GM20431 (cell line): ENCODE results near the gene WIPF1.

Experiments used
- in situ Hi-C: fragments of 300-500 bp; cut with MseI, MboI; formaldehyde crosslinking; loops from one replicate; pipeline ENCODE4 v1.15.0; 2020; ENCODE audit warnings: low sequenced_read_pairs; ENCODE audit not compliant: unreplicated experiment

The WIPF1 gene

DNA sequence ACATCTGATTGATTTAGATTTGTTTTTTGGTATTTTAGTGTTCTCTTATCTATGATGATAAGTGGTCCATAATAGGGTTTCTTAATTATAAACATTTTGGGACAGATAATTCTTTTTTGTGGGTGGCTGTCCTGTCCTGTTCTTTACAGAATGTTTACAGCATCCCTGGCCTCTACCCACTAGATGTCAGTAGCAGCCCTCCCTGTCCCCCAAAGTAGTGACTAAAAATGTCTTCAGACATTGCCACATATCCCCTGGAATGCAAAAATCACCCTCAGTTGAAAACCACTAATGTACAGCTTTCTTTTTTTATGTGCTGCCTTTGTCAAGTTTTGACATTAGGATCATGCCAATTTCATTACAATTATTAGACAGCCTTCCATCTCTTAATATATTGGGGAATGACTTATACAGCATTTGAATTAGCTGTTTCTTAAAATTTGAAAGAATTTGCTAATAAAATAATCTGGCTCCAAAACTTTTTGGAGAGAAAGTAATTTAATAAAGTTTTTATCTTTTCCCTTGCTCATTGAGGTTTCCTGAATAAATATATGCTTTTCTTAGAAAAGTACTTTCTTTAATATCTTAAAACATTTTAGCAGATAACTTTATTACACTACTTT lies 19.5 kb downstream of the WIPF1 start:
- in situ Hi-C loops: no loop called here

DNA sequence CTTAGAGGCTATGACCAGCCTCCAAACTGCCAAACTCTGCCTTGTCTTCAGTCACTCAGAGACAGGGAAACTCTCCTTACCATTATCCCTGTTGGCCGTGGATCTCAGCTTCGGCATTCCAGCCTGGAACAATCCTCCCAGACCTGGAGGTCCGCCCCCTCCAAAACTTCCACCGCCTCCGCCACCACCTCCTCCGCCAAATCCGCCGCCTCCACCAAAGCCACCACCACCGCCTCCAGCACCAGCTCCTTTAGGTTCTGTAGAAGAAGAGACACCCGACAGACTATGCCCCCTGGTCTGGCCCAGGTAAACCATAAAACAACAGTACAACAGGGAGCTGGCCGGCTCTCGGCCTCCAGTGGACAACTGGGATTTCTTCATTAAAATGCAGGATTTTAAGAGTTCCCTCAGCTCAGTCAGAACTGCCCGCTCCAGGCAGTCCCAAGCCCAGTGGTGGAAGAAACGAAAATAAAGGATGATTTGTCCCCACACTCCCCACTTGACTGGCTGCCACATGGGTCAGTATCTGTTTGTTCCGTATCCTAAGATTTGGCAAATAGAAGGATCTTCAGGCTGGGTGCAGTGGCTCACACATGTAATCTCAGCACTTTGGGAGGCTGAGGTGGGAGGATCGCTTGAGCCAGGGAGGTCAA lies 22.4 kb downstream of the WIPF1 start:
- in situ Hi-C loops: no loop called here

DNA sequence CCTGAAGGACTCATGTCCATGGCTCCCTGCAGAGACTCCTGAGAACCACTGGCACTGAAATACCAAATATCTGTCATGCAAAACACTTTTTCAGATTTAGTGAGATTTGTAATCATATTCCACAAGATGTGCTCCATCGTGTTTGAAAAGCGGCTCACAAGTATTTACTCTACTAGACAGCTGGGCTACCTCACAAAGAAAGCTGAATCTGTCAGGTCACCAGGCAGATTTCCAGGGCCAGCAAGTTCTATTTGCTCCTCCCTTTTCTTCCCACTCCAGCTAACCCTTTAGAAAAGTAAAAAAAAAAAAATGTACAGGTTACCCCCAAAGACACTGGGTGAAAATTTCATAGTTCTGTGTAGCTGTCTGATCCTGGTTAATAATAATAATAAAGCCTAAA lies 22.9 kb downstream of the WIPF1 start:
- in situ Hi-C loops: no loop called here

- in situ Hi-C loops: no loop called here
Measured at GRCh38 chr2:174573621-174574081, 24.0 kb downstream of the WIPF1 start.

- in situ Hi-C loops: no loop called here
Measured at GRCh38 chr2:174572556-174572955, 25.0 kb downstream of the WIPF1 start.

- in situ Hi-C loops: no loop called here
Measured at GRCh38 chr2:174571669-174572323, 25.8 kb downstream of the WIPF1 start.

DNA sequence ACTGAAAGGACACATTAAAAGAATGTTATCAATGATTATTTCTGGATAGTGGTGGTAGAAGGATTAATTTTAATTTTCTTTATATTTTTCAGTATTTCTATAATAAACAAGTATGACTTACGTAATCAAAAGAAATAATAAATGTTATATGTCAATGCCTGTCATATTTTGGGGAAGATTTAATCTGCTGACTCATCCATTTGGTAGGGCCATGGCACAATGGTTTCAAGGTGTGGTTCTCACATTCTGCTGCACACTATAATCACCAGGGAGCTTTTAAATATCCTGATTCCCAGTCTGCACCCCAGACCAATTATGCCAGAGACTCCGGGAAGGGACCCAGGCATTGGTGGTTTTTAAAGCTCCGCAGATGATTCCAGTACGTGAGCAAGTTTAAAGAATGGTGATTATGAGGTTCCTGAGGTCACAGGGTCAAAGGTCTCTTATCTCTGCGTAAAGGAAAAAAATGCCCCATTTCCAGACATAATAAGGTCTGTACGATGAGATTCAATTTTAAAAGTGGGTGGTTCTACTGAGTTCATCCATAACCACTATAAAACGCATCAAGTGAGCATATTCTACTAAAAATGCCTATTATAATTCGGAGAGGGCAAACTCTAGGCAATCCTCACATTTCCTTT lies 27.2 kb downstream of the WIPF1 start:
- in situ Hi-C loops: no loop called here

GRCh38 chr2:174569678-174570077 lies 27.9 kb downstream of the WIPF1 start:
- in situ Hi-C loops: no loop called here

DNA sequence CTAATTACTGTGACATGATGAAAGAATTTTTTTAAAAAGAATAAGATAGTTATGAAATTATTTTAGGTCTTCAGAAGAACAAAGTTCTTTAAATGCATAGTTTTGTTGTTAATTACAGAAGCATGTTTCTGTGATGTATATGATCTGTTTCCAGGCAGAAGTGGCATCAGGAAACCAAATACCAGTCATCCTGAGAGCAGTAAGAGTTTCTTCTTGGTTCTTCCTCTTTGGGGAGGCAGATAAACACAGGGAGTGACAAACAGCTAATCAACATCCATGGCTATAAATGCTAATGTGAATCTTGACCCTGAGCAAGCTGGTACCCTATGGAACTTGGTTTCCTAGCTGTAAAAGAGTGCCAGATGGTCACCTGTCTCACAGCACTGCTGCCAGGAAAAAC lies 29.2 kb downstream of the WIPF1 start:
- in situ Hi-C loops: no loop called here

DNA sequence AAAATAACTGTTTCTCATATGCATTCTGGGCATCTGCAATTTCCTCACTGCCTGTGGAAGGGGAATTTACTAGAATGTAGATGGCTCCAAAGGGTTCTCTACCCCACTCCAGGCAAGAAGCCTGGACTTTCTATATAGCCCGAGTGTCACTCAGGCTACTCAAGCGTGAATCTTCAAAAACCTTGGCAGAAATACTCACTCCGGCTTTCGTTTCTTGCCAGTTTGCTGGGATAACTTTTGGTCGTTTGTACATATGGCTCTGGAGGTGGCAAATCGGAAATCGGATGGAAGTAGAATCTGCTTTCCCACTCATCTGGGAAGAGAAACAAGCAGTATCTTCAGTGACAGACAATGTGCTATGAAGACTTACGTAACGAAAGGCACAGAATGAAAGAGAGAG lies 30.7 kb downstream of the WIPF1 start:
- in situ Hi-C loops: no loop called here

DNA sequence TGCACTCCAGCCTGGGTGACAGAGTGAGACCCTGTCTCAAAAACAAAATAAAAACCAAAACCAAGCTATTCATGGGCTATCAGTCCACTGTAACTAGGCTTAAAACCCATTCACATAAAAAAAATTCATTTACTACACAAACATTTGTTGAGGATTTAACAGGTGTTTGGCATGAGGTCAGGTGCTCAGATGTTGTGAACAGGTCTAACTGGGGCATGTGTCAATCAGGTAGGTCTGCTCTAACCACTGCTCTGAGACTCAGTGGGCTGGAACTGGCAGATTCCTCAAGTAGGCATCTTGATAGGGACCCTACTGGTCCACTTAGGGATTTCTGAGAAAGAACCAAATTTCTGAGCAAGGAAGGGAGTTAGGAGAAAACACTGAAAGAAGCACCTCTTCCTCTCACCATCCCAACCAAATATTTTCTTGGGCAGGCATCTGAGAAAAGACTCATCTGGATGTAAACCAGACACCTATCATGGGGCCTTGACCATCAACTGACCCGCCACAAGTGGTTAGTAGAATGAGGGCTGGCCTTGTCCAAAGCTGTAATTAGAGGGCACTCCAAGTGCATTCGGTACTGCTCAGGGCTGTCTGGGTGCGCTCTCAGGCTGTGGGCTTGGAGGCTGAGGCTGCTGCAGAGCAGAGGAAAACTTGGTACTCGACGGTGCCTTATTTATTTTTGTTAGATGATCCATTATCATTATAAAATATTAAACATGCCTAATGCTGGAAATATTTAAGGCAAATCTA lies 33.9 kb downstream of the WIPF1 start:
- in situ Hi-C loops: no loop called here

DNA sequence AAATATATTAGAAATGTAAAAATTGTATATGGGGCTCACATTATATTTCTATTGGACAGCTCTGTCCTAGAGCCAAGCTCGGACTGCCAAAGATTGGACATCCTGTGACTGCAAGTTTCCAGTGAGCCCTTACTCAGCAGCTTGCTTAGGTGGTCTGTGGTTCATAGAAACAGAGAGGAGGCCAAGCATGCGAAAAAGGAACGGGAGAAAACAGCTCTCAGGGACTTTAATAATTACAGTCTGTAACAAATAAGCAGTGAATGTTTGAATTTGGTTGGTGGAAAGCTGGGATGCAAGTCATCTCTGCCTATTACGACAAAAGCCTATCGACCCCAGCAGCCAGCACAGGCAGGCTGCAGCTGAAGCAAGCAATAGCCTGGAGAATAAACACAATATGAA lies 35.6 kb downstream of the WIPF1 start:
- in situ Hi-C loops: no loop called here

GRCh38 chr2:174561283-174561971 lies 36.2 kb downstream of the WIPF1 start:
- in situ Hi-C loops: no loop called here

DNA sequence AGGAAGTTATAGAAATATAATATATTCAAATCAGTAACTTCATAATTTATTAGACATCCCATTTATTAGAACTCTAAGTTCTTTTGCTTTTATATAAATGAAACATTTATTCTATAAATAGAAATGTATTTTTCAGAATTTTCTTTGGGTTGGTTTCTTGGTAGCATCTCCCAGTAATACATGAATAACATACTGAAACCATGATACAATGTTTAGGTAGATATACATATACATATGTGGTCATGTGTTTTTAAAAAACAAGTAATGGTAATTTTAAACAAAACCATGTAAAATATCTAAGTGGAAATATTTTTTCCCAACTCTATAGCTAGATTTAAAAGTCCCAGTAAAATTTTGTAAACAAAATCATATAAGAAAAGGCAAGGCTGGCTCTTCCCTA lies 36.9 kb downstream of the WIPF1 start:
- in situ Hi-C loops: no loop called here

DNA sequence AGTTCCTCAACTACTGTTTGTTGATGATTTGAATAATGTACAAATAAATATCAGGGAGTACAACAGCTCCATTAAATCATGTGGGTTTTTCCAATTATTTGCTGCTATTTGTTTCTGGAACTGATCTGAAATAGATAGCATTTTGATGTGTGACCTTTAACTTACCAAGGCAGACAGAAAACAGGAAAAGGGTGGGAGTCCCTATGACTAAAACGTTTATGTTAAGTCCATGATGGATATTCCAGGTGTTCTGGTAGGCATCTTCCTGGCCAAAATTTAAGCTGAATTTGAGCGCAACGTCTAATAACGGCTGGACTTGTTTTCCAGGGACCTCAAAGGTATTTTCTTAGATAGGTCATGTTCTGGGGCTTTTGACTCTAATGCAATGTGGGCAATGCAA lies 41.6 kb downstream of the WIPF1 start:
- in situ Hi-C loops: no loop called here

DNA sequence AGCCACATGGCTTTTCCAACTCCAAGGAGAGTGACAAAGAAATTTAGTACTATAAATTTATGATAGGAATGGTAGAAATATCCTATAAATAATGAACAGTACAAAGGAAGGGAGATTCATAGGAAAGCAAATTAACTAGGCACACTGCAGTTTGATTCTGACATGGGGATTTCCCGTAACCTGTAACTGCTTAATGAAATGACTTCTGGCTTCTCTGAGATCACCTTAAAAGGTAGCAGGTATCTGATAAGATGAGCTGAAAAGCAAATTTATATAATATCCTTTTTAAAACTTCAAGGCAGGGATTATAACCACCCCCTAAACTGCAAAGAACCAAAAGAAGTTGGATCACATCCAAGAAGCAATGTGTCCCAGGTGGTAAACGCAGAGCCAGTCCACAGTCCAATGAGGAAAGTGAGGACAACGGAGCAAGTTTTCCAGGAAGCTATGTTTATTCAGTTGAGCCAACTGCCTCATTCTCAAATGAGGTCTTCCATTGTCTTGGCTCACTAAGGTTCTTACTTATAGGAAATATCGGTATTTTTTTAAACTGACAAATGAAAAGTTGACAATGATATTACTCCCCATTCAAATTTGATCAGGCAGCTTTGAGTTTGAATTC lies 43.0 kb downstream of the WIPF1 start:
- in situ Hi-C loops: no loop called here

DNA sequence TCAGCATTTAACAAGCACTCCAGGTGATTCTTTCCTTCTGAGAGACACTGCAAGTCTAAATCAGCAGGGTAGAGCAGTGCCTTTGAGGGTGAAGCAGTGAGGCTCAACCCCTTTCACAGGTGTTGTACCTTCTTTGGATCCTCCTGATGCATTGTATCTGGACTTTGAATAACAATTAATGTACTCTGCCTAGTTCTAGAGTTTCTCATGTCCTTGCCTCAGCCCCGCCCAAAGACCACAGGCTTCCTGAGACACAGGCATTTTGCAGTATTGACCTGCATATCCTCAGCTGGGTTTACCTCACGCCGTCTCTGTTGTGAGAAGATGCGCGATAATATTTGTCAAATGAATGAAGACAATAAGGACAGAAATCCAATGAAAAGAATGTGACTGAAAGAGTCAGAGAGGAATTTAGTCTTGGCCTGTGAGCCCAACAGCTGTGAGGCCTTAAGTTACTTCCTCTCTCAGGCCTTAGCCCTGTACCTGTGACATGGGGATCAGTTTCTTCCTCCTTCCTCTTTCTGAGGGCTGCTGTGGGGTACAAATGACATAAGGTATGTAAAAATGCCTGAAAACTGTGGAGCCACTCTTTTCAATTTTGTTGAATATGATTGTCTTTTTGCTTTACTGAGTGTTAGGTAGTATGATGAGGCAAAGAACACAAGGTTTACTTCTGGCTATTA lies 43.7 kb downstream of the WIPF1 start:
- in situ Hi-C loops: no loop called here

DNA sequence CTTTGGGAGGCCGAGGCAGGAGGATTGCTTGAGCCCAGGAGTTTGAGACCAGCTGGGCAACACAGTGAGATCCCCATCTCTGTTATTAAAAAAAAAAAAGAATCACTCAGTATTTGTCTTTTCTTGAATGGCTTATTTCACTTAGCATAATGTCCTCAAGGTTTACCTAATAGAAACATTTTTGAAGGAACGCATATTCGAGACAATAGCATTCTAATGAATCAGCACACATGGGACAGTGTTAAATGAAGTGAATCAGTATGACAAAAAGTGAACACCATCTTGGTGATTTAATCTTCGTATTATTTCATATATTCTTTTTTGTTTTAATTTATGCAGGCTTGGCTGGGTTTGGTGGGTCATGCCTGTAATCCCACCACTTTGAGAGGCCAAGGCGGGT lies 44.7 kb downstream of the WIPF1 start:
- in situ Hi-C loops: no loop called here

DNA sequence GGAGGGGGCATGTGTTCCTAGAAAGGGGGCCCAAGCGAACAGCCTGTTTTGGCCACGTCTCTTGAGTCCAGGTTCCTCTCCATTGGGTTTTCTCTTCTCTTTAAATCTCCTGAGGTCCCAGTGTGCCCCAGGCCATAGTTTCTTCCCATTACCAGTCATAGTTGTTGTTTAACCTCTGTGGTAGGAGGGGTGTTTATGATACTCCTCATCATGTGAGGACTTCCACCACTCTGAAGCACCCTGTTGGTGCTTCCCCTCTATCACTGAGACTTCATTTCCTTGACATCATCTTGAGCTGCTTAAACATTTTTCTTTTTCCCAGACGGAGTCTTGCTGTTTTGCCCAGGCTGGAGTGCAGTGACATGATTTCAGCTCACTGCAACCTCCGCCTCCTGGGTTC lies 45.9 kb downstream of the WIPF1 start:
- in situ Hi-C loops: no loop called here
